ENCODE measurements around the gene PLPPR3. TPM values are rescaled to one million over a fixed set of nuclear protein-coding genes. Genes with fewer than 3 reads are reported as not detected.

The PLPPR3 gene
- total and polyA plus RNA-seq, 9 of the 15 experiments (the other 6 are each of a cell fraction or from before 2014, with no cell fraction given), result 0.01 to 48.2 (median 8.6) TPM

- TF ChIP-seq PCBP2 (IDR thresholded peaks at IDR 0.05; ENCODE audit: low read depth, low read length, poor library complexity, severe bottlenecking), result no peak
- no peak for TF ChIP-seq LARP7 (IDR thresholded peaks at IDR 0.05)
- TF ChIP-seq ZNF253 (CRISPR knock-in tag; conservative IDR thresholded peaks at IDR 0.05), result no peak
- TF ChIP-seq TEAD4 (IDR thresholded peaks at IDR 0.05; ENCODE audit: low read length), result no peak; the same call in 1 of the 2 replicates
- no peak for TF ChIP-seq TEAD4 (CRISPR knock-in tag; IDR thresholded peaks at IDR 0.05; ENCODE audit: borderline replicate concordance)
- TF ChIP-seq WHSC1 (IDR thresholded peaks at IDR 0.05; ENCODE audit: low read length), result no peak
- no peak for TF ChIP-seq ZNF507 (tag; conservative IDR thresholded peaks at IDR 0.05)
- no peak for TF ChIP-seq KHSRP (IDR thresholded peaks at IDR 0.05)
- TF ChIP-seq CBX5 (IDR thresholded peaks at IDR 0.05; ENCODE audit: borderline replicate concordance, low read depth), result no peak
- peak; percentile 94 for TF ChIP-seq MBD2 (IDR thresholded peaks at IDR 0.05; ENCODE audit: borderline replicate concordance, low read depth)
- no peak for TF ChIP-seq ZFP36 (IDR thresholded peaks at IDR 0.05; ENCODE audit: low read depth, low read length, partially characterized antibody)
- TF ChIP-seq ZNF511 (CRISPR knock-in tag; IDR thresholded peaks at IDR 0.05), result 0 out of 2 replicates have a peak, but pooled peaks have one; percentile 20
- TF ChIP-seq RBM14 (IDR thresholded peaks at IDR 0.05; ENCODE audit: borderline replicate concordance, insufficient read depth, low read depth, low read length), result no peak
- peak; percentile 97 for TF ChIP-seq EGR1 (conservative IDR thresholded peaks at IDR 0.05)
- 0 out of 4 replicates have a peak, but pooled peaks of 1 of the 2 experiments have one; percentile 40 for TF ChIP-seq UBTF (IDR thresholded peaks at IDR 0.05; ENCODE audit: borderline replicate concordance in 1 of 2, low read depth in 2 of 2, low read length in 2 of 2)
- peak in 2 of 3 experiments; percentile 8 to 10; a peak in 1 of 6 replicates for TF ChIP-seq CTCF (IDR thresholded peaks at IDR 0.05 in 2 of 3, conservative IDR thresholded peaks at IDR 0.05 in 1 of 3; ENCODE audit: insufficient read depth in 2 of 3, low read depth in 1 of 3, low read length in 3 of 3)
- TF ChIP-seq ZC3H11A (IDR thresholded peaks at IDR 0.05; ENCODE audit: low read depth, low read length), result no peak
- TF ChIP-seq NR2C1 (IDR thresholded peaks at IDR 0.05), result peak; percentile 96
- peak; percentile 98 for TF ChIP-seq NR2C1 (tag; IDR thresholded peaks at IDR 0.05)
- peak; percentile 95 for TF ChIP-seq LCOR (CRISPR knock-in tag; IDR thresholded peaks at IDR 0.05)
- peak; percentile 100 for TF ChIP-seq CREB3L1 (IDR thresholded peaks at IDR 0.05; ENCODE audit: borderline replicate concordance, low read depth)
- TF ChIP-seq POLR2AphosphoS5 (IDR thresholded peaks at IDR 0.05; ENCODE audit: control insufficient read depth, insufficient read depth, low read depth, low read length), result peak; percentile 79
- TF ChIP-seq CCAR2 (IDR thresholded peaks at IDR 0.05; ENCODE audit: low read depth, low read length), result no peak
These were observed 24.8 kb downstream of the PLPPR3 start, which contains the start of gene PTBP1 (continued) for GRCh38 chr19:796692-797527.

All from K562 (cell line).